GM12892 (cell line): ENCODE data around the gene PSMB7.

ENCODE experiments used
- POLR2A ChIP-seq: IDR thresholded peaks from 2 replicates; pipeline ENCODE4 v1.6.1; 2011; ENCODE audit warnings: low read depth, low read length, control low read depth
- POLR2AphosphoS5 ChIP-seq: IDR thresholded peaks from 2 replicates; pipeline ENCODE4 v1.6.1; 2011; ENCODE audit warnings: low read depth, low read length, control low read depth

DNA sequence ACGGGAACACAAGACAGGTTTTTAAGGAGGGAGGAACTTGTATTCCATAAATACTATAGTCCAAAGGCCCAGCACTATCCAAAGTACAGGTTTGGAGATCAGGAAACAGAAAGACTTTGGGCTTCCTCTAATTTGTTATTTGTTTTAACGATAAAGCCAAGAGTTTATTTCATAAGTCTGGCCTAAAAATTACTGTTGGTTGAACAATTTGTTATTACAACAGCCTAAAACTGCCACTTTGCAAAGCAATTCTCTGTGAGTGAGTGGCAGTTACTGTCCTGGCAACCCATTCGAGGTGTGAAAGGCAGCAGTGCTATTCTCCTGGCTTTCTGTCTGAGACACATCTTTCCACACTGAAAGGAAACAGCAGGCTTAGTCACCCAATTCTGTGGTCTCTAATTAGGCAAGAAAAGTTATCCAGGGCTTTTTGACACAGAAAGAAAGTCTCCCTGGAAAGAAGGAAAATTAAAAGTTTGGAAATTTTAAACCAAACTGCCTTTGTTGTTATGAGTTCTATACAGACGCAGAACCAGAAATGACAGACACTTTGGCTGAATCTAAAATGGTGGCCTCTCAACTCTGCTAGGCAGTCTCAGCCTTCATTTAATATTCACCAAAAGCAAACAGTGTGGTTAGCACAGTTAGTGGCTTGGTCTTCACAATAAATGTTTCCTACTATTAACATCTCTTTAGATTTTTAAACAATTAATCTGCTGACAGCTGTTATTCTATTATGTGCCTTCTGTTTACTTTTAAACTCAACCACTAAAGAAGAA, 33.9 kb downstream of the PSMB7 start:
- TF ChIP-seq POLR2A (no peak), POLR2AphosphoS5 (no peak)
